Measurements from ENCODE around the gene EPPIN. TPM values are rescaled to one million over a fixed set of nuclear protein-coding genes. Genes with fewer than 3 reads are reported as not detected.

EPPIN gene
- total RNA-seq, 1 donor from 2014 or later, result not detected

- DNase-seq (ENCODE audit: low read depth), result no peak
Measured at GRCh38 chr20:45538209-45538799, 8.9 kb downstream of the EPPIN start.

GRCh38 chr20:45527294-45527693 is 19.9 kb downstream of the EPPIN start:
- no peak for DNase-seq (ENCODE audit: low read depth)

DNA sequence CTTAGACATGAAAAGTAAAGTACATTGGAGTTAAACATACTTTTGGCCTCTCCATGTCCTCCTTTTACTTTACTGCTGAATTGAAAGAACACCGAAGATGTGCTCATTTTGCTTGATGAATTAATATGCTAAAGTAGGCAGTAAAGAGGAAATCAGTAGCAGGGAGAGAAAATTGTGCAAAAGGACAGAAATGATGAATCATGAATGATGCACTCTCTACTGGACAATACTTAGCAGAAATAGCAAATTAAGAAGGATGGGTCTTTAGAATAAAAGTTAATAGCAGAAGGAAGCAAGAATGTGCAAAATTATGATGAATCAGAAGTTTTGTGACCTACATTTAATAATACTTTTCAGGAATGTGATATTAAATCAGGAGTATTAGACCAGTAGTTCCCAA is 23.4 kb downstream of the EPPIN start:
- DNase-seq (ENCODE audit: low read depth), result no peak

- DNase-seq (ENCODE audit: low read depth), result peak; percentile 85
Measured at GRCh38 chr20:45518282-45518681, 28.9 kb downstream of the EPPIN start.

- no peak for DNase-seq (ENCODE audit: low read depth)
Measured at GRCh38 chr20:45515147-45515913, 31.9 kb downstream of the EPPIN start, which contains the start of gene SPINT3. TSS of gene SPINT3 (minus strand) at chr20:45515622. CDS start at chr20:45515608, 14 bp downstream.

- DNase-seq (ENCODE audit: low read depth), result peak; percentile 28
Measured at GRCh38 chr20:45510242-45510862, 36.8 kb downstream of the EPPIN start.

DNA sequence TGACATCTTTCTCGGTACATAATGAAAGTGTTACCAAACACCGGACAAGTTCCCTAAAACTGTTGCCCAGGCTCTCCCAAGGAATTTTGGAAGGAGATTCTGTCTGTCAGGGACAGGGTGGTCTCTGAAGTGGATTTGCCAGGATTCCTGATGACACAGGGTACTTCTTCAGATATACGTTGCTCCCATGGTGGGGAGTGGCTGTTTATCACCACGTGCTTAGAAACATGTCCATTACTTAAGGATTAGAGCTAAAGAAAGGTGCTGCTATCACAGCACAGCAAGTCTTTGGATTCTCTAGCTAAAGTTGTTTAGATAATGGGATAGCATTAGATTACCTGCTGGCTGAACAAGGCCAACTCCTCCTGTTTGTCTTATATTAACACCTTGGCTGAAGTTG is 38.1 kb downstream of the EPPIN start:
- no peak for DNase-seq (ENCODE audit: low read depth)

DNA sequence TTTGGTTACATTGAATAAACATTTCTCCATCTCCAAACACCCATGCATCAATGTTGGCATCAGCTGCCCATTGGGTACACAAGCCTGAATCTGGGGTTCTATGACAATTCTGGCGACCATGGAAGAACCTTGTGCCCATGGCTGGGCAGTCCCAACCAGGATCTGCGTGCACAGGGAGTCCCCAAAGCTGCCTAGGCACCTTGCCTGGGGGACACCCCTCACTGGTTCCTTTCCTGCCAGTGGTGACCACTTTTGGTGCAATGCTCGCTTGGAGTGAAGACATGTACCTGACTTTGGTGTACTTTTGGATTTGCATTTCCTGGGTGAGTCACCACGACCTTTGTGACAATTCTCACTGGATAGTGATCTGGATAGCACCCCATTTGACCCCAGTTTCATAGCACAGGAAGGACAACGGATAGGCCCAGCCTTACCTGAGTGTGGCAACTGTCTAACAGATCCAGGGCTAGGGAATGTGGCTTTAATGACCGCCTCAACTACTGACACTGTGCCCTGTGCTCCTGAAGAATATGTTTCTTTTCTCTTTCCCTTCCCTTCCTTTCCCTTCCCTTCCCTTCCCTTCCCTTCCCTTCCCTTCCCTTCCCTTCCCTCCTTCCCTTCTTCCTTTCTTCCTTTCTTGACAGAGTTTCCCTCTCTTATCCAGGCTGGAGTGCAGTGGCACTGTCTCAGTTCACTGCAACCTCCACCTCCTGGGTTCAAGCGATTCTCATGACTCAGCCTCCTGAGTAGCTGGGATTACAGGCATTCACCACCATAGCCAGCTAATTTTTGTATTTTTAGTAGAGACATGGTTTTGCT is 38.9 kb downstream of the EPPIN start:
- no peak for DNase-seq (ENCODE audit: low read depth)

DNA sequence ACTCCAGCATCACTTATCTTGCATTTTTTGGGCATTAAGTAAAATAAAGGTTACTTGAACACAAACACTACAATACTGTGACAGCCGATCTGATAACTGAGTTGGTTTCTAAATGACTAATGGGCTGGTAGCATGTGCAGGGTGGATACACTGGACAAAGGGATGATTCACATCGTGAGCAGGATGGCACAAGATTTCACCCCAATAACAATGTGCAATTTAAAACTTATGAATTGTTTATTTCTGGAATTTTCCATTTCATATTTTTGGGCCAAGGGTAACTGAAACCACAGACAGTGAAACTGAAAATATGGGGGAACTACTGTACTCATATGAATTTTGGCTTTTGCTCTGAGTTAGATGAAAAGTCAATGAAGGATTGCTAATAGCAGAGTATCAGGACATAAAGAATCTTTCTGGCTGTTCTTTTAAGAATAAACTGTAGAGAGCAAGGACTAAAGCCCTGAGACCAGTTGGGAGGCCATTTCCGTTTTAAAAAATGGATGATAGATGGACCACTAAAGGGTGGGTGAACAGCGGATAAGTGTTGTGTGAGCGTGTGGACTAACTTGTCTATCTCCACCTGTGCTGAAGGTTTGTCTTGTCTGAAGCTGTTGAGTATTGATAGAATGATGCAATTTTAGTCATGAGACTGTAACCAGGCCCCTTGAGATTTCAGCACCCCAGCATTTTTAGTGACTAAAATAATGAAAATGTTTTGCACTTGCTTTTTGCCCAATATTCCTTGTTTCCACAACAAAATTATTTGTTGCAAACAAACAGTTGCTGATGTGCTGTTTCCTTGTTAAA is 40.0 kb downstream of the EPPIN start:
- no peak for DNase-seq (ENCODE audit: low read depth)

GRCh38 chr20:45506398-45506797 is 40.8 kb downstream of the EPPIN start:
- DNase-seq (ENCODE audit: low read depth), result no peak

GRCh38 chr20:45503403-45503802 is 43.8 kb downstream of the EPPIN start:
- no peak for DNase-seq (ENCODE audit: low read depth)

- no peak for DNase-seq (ENCODE audit: low read depth)
Measured at GRCh38 chr20:45502561-45502960, 44.6 kb downstream of the EPPIN start.

GRCh38 chr20:45501600-45501999 is 45.6 kb downstream of the EPPIN start:
- DNase-seq (ENCODE audit: low read depth), result no peak

- DNase-seq (ENCODE audit: low read depth), result no peak
Measured at GRCh38 chr20:45500022-45500421, 47.2 kb downstream of the EPPIN start.

DNA sequence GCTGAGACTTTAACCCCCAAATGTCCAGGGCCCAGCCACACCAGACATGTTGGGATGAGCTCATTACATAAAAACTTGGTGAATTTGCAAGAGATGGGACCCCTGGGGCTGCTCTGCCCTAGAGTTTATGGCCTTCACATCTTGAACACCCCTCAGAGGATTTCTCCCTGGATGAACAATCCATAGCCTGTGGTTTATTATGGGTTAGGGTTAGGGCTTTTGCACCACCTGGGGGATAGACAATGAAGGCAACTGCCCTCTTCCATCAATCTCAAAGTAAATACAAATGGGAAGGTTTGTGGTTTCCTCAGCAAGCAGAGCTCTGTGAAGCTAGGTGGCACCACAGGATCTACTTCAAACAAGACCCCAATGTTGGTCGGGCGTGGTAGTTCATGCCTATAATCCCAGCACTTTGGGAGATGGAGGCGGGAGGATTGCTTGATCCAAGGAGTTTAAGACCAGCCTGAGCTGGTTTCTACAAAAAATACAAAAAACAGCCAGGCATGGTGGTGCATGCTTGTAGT is 49.2 kb downstream of the EPPIN start:
- DNase-seq (ENCODE audit: low read depth), result no peak

- DNase-seq (ENCODE audit: low read depth), result no peak
Measured at GRCh38 chr20:45496166-45496565, 51.0 kb downstream of the EPPIN start.

GRCh38 chr20:45495501-45495941 is 51.7 kb downstream of the EPPIN start:
- no peak for DNase-seq (ENCODE audit: low read depth)
